IPS-18a (cell line): ENCODE measurements around the gene PTPN14.
"Not testable (repeated sequence)": the region's sequence is repeated elsewhere in the genome, so short reads cannot be mapped to it uniquely, and the experiment has no call there.

Experiments
- H3K27ac ChIP-seq: one replicate; pipeline ENCODE4 v1.5.1; 2013; ENCODE audit warnings: low read length
- H3K27me3 ChIP-seq: one replicate; pipeline ENCODE4 v1.6.1; 2013; ENCODE audit warnings: mild to moderate bottlenecking, low read length; ENCODE audit not compliant: control insufficient read depth, insufficient read depth
- H3K36me3 ChIP-seq: one replicate; pipeline ENCODE4 v1.6.1; 2013; ENCODE audit warnings: low read depth, low read length; ENCODE audit not compliant: control insufficient read depth
- H3K4me1 ChIP-seq: one replicate; pipeline ENCODE4 v1.6.1; 2013; ENCODE audit warnings: low read depth, low read length; ENCODE audit not compliant: control insufficient read depth
- H3K4me3 ChIP-seq: one replicate; pipeline ENCODE4 v1.5.1; 2013; ENCODE audit warnings: low read length
- H3K9ac ChIP-seq: one replicate; pipeline ENCODE4 v1.6.1; 2013; ENCODE audit warnings: mild to moderate bottlenecking, low read length, moderate library complexity
- H3K9me3 ChIP-seq: one replicate; pipeline ENCODE4 v1.6.1; 2013; ENCODE audit warnings: low read depth, low read length; ENCODE audit not compliant: control insufficient read depth

PTPN14 gene

DNA sequence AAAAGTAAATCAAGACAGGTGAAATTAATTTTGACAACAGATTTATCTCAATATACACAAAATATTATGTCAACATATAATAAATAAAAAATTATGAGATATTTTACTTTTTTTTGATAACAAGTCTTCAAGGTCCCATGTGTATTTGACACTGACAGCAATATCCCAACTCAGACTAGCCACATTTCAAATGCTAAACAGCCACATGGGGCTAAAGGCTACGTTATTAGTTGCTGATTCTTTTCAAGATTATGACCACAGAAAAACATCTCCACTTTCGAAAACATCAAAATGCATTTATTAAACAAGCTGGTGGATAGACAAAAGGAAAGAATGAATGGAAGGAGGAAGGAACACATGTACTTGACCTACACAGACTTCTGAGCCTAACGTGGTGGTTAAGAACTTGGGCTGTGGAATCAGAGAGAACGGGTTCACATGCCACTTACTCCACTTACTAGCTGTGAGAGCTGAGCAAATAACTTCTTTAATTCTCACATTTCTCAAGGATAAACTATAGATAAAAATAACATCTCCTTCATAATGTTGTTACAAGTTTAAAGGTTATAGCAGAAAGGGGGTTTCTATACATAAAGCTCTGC lies 13.4 kb downstream of the PTPN14 start:
- no peak overlapping the region for H3K27ac ChIP-seq
- no peaks in the 10 kb centered on the region for H3K9me3 ChIP-seq
- H3K4me1 ChIP-seq, result peaks cover 6% of the 10 kb centered on the region
- H3K36me3 ChIP-seq, result no peaks in the 10 kb centered on the region
- no peak overlapping the region for H3K4me3 ChIP-seq
- no peaks in the 10 kb centered on the region for H3K27me3 ChIP-seq
- no peak overlapping the region for H3K9ac ChIP-seq

DNA sequence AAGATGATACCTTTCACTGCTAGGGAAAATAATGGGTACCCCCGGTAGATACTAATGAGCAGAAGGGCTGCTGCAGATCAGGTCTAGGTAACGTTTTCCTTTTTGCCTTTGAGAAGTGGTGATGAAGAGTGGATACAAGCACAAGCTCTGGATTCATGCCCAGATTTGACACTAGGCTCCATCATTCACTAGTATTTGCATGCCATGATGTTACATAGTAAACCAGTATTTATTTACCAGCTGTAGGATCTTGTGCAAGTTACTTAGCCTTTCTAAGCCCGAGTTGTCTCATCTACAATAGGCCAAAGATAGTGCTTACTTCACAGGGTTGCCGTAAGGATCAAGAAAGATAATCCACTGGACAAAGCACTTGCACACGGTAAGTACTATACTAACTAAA lies 14.2 kb downstream of the PTPN14 start:
- H3K27me3 ChIP-seq, result no peaks in the 10 kb centered on the region
- no peak overlapping the region for H3K9ac ChIP-seq
- no peaks in the 10 kb centered on the region for H3K36me3 ChIP-seq
- no peaks in the 10 kb centered on the region for H3K9me3 ChIP-seq
- no peak overlapping the region for H3K4me3 ChIP-seq
- H3K27ac ChIP-seq, result no peak overlapping the region
- peaks cover 6% of the 10 kb centered on the region for H3K4me1 ChIP-seq

DNA sequence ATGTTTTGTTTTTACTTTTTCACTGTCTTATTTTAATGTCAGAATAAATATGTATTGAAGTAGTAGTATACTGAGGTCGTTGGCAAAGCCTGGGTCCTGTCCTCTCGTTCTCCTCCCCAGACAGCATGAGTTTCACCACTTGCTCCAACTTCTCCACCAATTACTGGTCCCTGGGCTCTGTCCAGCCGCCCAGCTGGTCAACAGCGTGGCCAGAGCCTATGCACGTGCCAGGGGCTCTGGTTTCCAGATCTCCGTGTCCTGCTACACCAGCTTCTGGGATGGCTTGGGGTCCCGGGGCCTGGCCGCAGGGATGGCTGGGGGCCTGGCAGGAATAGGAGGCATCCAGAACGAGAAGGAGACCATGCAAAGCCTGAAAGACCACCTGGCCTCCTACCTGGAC lies 19.3 kb downstream of the PTPN14 start:
- Histone ChIP-seq H3K27me3 (no peaks in the 10 kb centered on the region), H3K36me3 (no peaks in the 10 kb centered on the region), H3K9ac (no peak overlapping the region), H3K4me3 (no peak overlapping the region), H3K9me3 (no peaks in the 10 kb centered on the region), H3K4me1 (no peaks in the 10 kb centered on the region), H3K27ac (no peak overlapping the region)

DNA sequence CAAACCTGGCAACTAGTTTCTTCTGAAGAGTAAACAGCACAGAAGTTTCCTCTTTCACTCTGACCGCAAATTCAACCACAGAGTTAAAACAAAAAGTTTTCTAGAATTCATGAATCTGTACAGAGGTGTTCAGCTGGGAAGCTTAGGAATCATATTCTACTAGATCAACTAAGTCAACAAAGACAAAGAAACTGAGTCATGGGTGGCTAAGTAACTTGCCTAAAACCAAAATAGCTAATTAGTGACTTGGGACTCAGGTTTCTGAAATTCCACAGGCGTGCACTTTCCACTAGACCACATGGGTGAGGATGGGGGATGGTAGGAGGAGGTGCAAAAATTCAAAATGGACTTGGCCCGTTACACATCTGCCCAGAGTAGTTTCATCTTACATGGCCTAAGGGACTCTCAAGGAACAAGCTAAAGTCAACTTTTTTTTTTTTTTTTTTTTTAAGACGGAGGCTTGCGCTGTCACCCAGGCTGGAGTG lies 25.8 kb downstream of the PTPN14 start:
- Histone ChIP-seq H3K9me3 (no peaks in the 10 kb centered on the region), H3K36me3 (no peaks in the 10 kb centered on the region), H3K9ac (no peak overlapping the region), H3K27me3 (no peaks in the 10 kb centered on the region), H3K4me1 (peaks cover 8% of the 10 kb centered on the region), H3K27ac (no peak overlapping the region), H3K4me3 (no peak overlapping the region)

DNA sequence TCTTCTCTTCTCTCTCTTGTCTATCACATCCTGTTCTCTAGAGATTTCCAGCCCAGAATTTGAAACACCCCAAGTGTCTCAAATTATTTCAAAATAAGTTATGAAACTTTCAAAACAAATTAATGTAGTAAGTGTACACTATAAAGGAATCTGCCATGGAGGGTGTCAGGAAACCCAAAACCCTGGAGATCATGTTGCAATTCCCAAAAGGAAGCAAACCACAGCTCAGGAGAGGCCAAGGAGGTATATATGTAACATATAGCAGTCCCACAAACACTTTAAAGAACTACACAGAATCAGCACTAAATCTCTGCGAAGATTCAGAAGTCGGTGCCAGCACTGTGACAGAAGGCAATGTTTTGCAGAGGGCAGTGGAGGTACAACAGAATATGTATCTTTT lies 26.6 kb downstream of the PTPN14 start:
- no peaks in the 10 kb centered on the region for H3K27me3 ChIP-seq
- no peak overlapping the region for H3K4me3 ChIP-seq
- H3K4me1 ChIP-seq, result peaks cover 9% of the 10 kb centered on the region
- H3K27ac ChIP-seq, result no peak overlapping the region
- H3K9ac ChIP-seq, result no peak overlapping the region
- no peaks in the 10 kb centered on the region for H3K9me3 ChIP-seq
- no peaks in the 10 kb centered on the region for H3K36me3 ChIP-seq

DNA sequence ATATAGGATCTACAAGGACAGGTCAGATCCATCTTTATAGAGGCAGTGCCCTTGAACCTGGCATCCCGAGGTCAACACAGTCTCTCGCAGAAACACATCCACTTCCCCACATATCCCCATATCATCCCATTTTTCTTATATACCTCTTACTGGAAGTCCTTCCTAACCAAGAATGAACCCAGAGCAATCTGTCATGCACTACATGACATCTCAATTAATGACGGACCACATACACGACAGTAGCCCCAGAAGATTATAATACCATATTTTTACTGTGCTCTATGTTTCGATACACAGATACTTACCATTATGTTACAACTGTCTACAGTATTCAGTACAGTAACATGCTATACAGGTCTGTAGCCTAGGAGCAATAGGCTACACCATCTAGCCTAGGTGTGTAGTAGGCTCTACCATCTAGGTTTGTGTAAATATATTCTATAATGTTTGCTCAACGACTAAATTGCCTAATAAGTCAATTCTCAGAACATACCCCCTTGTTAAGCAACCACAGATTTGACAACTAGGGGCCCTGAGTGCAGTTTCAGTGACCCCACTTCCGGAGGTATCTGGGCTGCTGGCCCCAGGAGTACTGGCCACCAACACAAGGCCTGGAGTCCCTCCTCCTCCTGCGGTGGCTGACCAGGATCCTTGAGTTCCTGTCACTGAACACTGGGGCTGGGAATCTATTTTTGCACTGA lies 28.1 kb downstream of the PTPN14 start:
- Histone ChIP-seq H3K9me3 (no peaks in the 10 kb centered on the region), H3K4me3 (no peak overlapping the region), H3K27ac (no peak overlapping the region), H3K4me1 (peaks cover 9% of the 10 kb centered on the region), H3K27me3 (no peaks in the 10 kb centered on the region), H3K36me3 (no peaks in the 10 kb centered on the region), H3K9ac (no peak overlapping the region)

DNA sequence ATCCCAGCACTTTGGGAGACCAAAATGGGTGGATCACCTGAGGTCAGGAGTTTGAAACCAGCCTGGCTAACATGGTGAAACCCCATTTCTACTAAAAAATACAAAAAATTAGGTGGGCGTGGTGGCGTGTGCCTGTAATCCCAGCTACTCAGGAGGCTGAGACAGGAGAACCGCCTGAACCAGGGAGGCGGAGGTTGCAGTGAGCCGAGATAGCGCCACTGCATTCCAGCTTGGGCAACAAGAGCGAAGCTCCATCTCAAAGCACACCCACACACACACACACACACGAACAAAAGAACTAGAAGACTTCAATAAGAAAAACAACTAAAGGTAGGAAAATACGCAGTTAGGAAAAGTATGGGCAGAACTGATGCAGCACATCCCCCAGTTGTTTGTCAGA lies 29.9 kb downstream of the PTPN14 start:
- not testable (repeated sequence) for H3K4me3 ChIP-seq, H3K27me3 ChIP-seq, H3K36me3 ChIP-seq, H3K4me1 ChIP-seq, H3K27ac ChIP-seq, H3K9me3 ChIP-seq, H3K9ac ChIP-seq

DNA sequence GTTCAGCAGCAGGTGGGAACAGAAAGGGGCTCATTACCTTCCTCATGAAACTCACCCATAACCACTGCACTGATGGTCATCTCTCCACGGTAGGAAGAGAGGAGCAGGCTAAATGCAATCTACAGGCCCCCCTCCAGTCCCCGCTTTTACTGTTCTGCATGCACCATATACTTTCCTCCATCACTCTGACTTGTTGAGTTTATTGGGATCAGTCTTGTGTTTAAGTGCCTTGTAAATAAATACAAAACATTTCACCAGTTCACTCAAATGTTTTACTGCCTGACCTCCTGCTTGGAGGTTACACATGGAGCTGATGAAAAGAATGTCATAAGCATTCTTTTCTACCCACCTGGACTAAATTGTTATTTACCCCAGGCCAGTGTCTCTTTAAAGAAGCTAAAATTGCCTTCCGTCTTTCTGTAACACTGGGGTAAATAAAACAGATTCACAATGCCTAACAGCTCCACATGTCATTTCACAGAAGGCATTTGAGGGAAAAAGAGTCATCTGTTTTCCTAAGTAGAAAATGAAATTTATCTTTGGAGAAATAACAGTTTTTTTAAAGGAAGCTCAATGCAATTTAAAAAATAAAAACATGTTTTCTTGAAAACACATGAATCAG lies 30.7 kb downstream of the PTPN14 start:
- Histone ChIP-seq H3K27me3 (peaks cover 15% of the 10 kb centered on the region), H3K4me1 (peaks cover 8% of the 10 kb centered on the region), H3K27ac (no peak overlapping the region), H3K36me3 (no peaks in the 10 kb centered on the region), H3K9ac (no peak overlapping the region), H3K9me3 (no peaks in the 10 kb centered on the region), H3K4me3 (no peak overlapping the region)

DNA sequence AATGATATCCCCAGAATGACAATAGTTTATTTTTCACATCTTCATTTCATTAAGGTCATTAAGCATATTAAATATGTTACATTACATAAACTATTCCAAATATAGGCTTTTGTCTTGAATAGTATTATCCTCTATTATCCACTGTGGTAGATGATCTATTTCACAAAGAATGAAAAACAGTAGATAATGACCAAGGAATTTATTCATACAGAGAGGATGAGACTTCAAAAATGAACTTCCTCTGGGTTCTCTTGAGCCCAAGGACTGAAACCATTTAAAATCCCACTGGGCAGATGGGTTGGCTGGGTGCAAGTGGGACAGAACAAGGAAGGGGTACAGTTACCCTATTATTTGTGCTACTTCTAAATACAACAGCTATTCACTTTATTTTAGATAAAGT lies 33.0 kb downstream of the PTPN14 start:
- Histone ChIP-seq H3K9ac (no peak overlapping the region), H3K27ac (no peak overlapping the region), H3K27me3 (peaks cover 37% of the 10 kb centered on the region), H3K36me3 (no peaks in the 10 kb centered on the region), H3K4me3 (no peak overlapping the region), H3K9me3 (no peaks in the 10 kb centered on the region), H3K4me1 (peaks cover 25% of the 10 kb centered on the region)

DNA sequence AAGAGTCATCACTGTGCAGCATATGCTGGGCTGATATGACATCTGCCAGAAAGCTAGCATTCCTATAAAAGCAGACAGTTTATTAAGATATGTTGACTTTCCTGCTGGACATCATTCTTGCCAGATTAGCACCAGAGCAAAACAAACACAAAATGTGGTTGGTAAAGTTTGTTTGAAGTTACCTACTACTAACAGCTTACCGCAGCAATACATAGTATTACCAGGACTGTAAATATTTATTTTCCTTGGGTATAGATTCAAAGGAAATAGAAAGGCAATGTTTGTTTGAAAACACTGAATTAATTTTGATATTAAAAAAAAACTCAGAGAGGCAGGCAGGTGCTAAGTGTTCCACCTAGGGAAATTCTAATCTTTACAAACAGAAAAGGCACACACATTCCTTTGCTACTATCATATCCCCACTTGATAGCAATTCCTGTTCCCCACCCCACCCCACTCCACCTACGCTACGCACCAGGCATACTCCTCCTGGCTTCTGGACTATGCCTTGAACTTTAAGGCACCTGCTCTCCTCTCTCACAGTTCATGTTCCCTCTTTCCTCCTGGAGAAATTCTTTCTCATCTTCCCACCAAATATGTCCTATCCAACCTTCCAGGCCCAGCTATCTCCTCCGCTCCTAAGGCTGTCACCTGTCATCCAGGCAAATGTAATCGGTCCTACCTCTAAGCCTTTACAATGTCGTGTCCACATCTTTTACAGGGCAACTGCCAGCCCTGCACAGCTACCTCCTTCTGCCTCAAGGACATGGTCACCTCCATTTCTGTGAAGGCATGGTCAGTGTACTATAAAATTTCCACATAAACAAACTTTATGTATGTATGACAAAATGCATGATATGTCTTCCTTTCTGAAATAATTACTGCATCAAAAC lies 34.7 kb downstream of the PTPN14 start:
- H3K9ac ChIP-seq, result no peak overlapping the region
- no peak overlapping the region for H3K4me3 ChIP-seq
- H3K4me1 ChIP-seq, result peaks cover 28% of the 10 kb centered on the region
- H3K27ac ChIP-seq, result no peak overlapping the region
- no peaks in the 10 kb centered on the region for H3K36me3 ChIP-seq
- H3K27me3 ChIP-seq, result peaks cover 50% of the 10 kb centered on the region
- no peaks in the 10 kb centered on the region for H3K9me3 ChIP-seq
